SK-N-SH (cell line): ENCODE measurements around the gene RPS27L. TPM values are rescaled to one million over a fixed set of nuclear protein-coding genes. Genes with fewer than 3 reads are reported as not detected.

ENCODE experiments used
- CTCF ChIA-PET: fragments of 300-600, 350-600 bp; formaldehyde crosslinking; extraction: SDS; loops from one replicate; lab custom pipeline; 2021; lab: Yijun Ruan, JAX
- POLR2A ChIA-PET: fragments of 350-600 bp; sonication (Branson Sonifier 250); formaldehyde crosslinking; extraction: SDS; loops from one replicate; lab custom pipeline; 2020; ENCODE audit warnings: antibody characterized with exemption, inconsistent platforms; lab: Yijun Ruan, JAX
- DNase-seq: peaks from one replicate; pipeline ENCODE4 v3.0.0; 2012
- H2AFZ ChIP-seq: fragments of 200-600 bp; sonication (generic); 2 replicates; pipeline ENCODE4 v1.8.1; 2016; ENCODE audit warnings: antibody characterized with exemption, mild to moderate bottlenecking, low read depth
- H3F3A ChIP-seq: fragments of 200-600 bp; sonication (generic); replicated peaks from 2 replicates; pipeline ENCODE3; 2016; ENCODE audit warnings: antibody characterized with exemption, mild to moderate bottlenecking; ENCODE audit not compliant: insufficient read depth
- H3K27ac ChIP-seq, 2 experiments: fragments of 200-500 bp in 1 of 2; fragments of 200-600 bp in 1 of 2; sonication (Bioruptor generic) in 1 of 2; sonication (generic), shearing (Covaris generic) in 1 of 2; 2 replicates each; pipeline versions ENCODE4 v1.5.1 to v1.6.1; 2014 to 2016; ENCODE audit warnings: low read depth in 2 of 2, inconsistent platforms in 1 of 2, low read length in 1 of 2, mild to moderate bottlenecking in 1 of 2, mixed read lengths in 1 of 2
- H3K27me3 ChIP-seq: fragments of 200-600 bp; sonication (generic), shearing (Covaris generic); 2 replicates; pipeline ENCODE4 v1.6.1; 2016; ENCODE audit warnings: mixed run types; ENCODE audit not compliant: insufficient read depth
- H3K36me3 ChIP-seq, 2 experiments: fragments of 200-500 bp in 1 of 2; fragments of 200-600 bp in 1 of 2; sonication (Bioruptor generic) in 1 of 2; sonication (generic) in 1 of 2; replicated peaks in 1 of 2; 2 replicates each; pipeline versions ENCODE3 to v1.5.1; 2014 to 2016; ENCODE audit warnings: low read length in 1 of 2, mild to moderate bottlenecking in 1 of 2; ENCODE audit not compliant: insufficient read depth in 2 of 2, control insufficient read depth in 1 of 2
- H3K4me1 ChIP-seq, 2 experiments: fragments of 200-500 bp in 1 of 2; fragments of 200-600 bp in 1 of 2; sonication (Bioruptor generic) in 1 of 2; sonication (generic), shearing (Covaris generic) in 1 of 2; 2 replicates each; pipeline versions ENCODE4 v1.5.1 to v1.6.1; 2014 to 2016; ENCODE audit warnings: low read depth in 1 of 2, low read length in 1 of 2, mixed run types in 1 of 2; ENCODE audit not compliant: insufficient read depth in 2 of 2, control insufficient read depth in 1 of 2
- H3K4me2 ChIP-seq: fragments of 200-600 bp; sonication (generic), shearing (Covaris generic); 2 replicates; pipeline ENCODE4 v1.6.1; 2017; ENCODE audit warnings: mixed run types
- H3K4me3 ChIP-seq, 2 experiments: fragments of 200-500 bp in 1 of 2; fragments of 200-600 bp in 1 of 2; sonication (Bioruptor generic) in 1 of 2; sonication (generic), shearing (Covaris generic) in 1 of 2; 2 replicates each; pipeline versions ENCODE4 v1.5.1 to v1.8.1; 2014 to 2016; ENCODE audit warnings: low read depth in 2 of 2, inconsistent platforms in 1 of 2, low read length in 1 of 2, mild to moderate bottlenecking in 1 of 2, mixed read lengths in 1 of 2, moderate library complexity in 1 of 2
- H3K79me2 ChIP-seq: fragments of 200-600 bp; sonication (generic); 2 replicates; pipeline ENCODE4 v1.8.1; 2017; ENCODE audit warnings: mild to moderate bottlenecking; ENCODE audit not compliant: insufficient read depth
- H3K9ac ChIP-seq: fragments of 200-600 bp; sonication (generic); 2 replicates; pipeline ENCODE4 v1.6.1; 2017; ENCODE audit warnings: mixed run types
- H3K9me2 ChIP-seq: fragments of 200-600 bp; sonication (generic); 2 replicates; pipeline ENCODE4 v1.6.1; 2017; ENCODE audit warnings: mixed run types
- H3K9me3 ChIP-seq: fragments of 200-600 bp; sonication (generic); 2 replicates; pipeline ENCODE4 v1.6.1; 2017; ENCODE audit warnings: mixed run types, mild to moderate bottlenecking, moderate library complexity
- H4K20me1 ChIP-seq: fragments of 200-600 bp; sonication (generic); 2 replicates; pipeline ENCODE4 v1.6.1; 2017; ENCODE audit warnings: mild to moderate bottlenecking, mixed run types; ENCODE audit not compliant: insufficient read depth
- ELF1 ChIP-seq: IDR thresholded peaks from 2 replicates; pipeline ENCODE4 v1.4.0; 2012
- RCOR1 ChIP-seq: fragments of 150-350 bp; IDR thresholded peaks from 2 replicates; pipeline ENCODE4 v1.6.1; 2017; ENCODE audit warnings: antibody characterized with exemption, low read length
- REST ChIP-seq: IDR thresholded peaks from 2 replicates; pipeline ENCODE4 v1.6.1; 2012; ENCODE audit warnings: mild to moderate bottlenecking, low read depth, low read length, moderate library complexity
- TAF1 ChIP-seq: IDR thresholded peaks from 2 replicates; pipeline ENCODE4 v1.6.1; 2012; ENCODE audit warnings: low read depth, mild to moderate bottlenecking, low read length, moderate library complexity, borderline replicate concordance
- TCF12 ChIP-seq: IDR thresholded peaks from 2 replicates; pipeline ENCODE4 v1.4.0; 2012
- USF2 ChIP-seq: fragments of 150-350 bp; IDR thresholded peaks from 2 replicates; pipeline ENCODE4 v1.6.1; 2017; ENCODE audit warnings: antibody characterized with exemption, low read length, low read depth, borderline replicate concordance
- WGBS: methylation state at CpG from one replicate; pipeline ENCODE4 v1.1.6; 2017; ENCODE audit warnings: low lambda C conversion rate; 5-methylcytosine and 5-hydroxymethylcytosine counted together
- polyA plus RNA-seq, 3 experiments: library from polyadenylated mRNA; depleted of rRNA; stranded (reverse); fragments of >200 nt; gene quantifications; 2 replicates each; pipeline ENCODE4 v1.2.3, GENCODE V29; 2012
- TF ChIP-seq, protein P1 (sequence below): fragments of 200-600 bp; sonication (generic); IDR thresholded peaks from 2 replicates; pipeline ENCODE4 v1.6.1; 2017; ENCODE audit warnings: antibody characterized with exemption, mild to moderate bottlenecking, moderate library complexity

The RPS27L gene
- polyA plus RNA-seq, 1 of the 3 experiments (the other 2 are of a cell fraction), result 319 TPM

DNA sequence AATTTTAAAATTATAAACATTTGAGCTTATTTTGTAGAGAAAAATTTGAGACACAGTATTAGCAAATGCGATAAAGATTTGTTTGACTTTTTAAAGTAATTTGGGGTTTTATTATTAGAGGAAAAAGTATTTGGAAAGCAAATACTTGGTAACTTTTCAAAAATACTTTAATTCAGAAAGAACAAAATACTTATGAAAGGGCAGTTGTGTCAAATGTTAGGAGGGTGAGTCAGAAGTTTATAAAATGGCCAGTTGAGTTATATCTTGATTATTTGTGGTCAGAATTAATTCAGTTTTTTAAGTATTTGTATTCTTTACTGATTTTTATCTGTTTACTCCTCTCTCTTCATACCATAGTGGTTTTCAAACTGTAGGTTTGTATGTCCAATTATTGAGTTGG lies 23.5 kb downstream of the RPS27L start (continued):
- TF ChIP-seq TAF1 (no peak), USF2 (no peak), REST (no peak), ELF1 (no peak)
- TF ChIP-seq, all 33 proteins: peak for 9

DNA sequence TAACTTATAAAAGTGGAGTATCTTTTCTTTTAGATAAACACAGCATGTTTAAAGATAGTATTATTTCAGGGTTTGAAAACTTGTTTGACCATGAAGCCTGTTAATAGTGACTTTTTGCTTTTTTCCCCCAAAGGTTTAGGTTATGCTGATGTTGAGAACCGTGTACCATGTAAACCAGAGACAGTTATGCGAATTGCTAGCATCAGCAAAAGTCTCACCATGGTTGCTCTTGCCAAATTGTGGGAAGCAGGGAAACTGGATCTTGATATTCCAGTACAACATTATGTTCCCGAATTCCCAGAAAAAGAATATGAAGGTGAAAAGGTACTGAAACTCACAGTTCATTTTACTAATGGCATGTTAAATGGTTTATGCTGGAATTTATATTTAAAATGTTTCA lies 30.6 kb downstream of the RPS27L start:
- no peak overlapping the region for H3K4me3 ChIP-seq
- H4K20me1 ChIP-seq, result no peaks in the 10 kb centered on the region
- H3K9me2 ChIP-seq, result no peaks in the 10 kb centered on the region
- ChIA-PET CTCF (no interaction called here), POLR2A (no interaction called here)
- peaks cover 36% of the 10 kb centered on the region for H3K79me2 ChIP-seq
- H3K27me3 ChIP-seq, result no peaks in the 10 kb centered on the region
- TF ChIP-seq TCF12 (no peak), USF2 (no peak), RCOR1 (no peak)
- TF ChIP-seq, protein P1, sequence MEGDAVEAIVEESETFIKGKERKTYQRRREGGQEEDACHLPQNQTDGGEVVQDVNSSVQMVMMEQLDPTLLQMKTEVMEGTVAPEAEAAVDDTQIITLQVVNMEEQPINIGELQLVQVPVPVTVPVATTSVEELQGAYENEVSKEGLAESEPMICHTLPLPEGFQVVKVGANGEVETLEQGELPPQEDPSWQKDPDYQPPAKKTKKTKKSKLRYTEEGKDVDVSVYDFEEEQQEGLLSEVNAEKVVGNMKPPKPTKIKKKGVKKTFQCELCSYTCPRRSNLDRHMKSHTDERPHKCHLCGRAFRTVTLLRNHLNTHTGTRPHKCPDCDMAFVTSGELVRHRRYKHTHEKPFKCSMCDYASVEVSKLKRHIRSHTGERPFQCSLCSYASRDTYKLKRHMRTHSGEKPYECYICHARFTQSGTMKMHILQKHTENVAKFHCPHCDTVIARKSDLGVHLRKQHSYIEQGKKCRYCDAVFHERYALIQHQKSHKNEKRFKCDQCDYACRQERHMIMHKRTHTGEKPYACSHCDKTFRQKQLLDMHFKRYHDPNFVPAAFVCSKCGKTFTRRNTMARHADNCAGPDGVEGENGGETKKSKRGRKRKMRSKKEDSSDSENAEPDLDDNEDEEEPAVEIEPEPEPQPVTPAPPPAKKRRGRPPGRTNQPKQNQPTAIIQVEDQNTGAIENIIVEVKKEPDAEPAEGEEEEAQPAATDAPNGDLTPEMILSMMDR, result no peak
- H3K4me2 ChIP-seq, result no peak overlapping the region
- no peak for DNase-seq
- peaks cover 17 to 65% of the 10 kb centered on the region in 2 experiments for H3K36me3 ChIP-seq
- H3F3A ChIP-seq, result peaks cover 23% of the 10 kb centered on the region
- no peak overlapping the region for H3K9ac ChIP-seq
- 84% methylated on average over 3 of the region's 3 CpGs for WGBS
- H3K4me1 ChIP-seq, result no peaks in the 10 kb centered on the region; a peak in 1 of 4 replicates
- H3K9me3 ChIP-seq, result no peaks in the 10 kb centered on the region
- no peak overlapping the region for H2AFZ ChIP-seq
- H3K27ac ChIP-seq, result no peak overlapping the region
